Measurements from ENCODE around the gene OXTR.
"Not testable (repeated sequence)": the region's sequence is repeated elsewhere in the genome, so short reads cannot be mapped to it uniquely, and the experiment has no call there.

Gene OXTR

GRCh38 chr3:8739757-8740504 lies 29.5 kb downstream of the OXTR start:
- DNase-seq, result no peak

- DNase-seq, result no peak
These were observed 30.8 kb downstream of the OXTR start for GRCh38 chr3:8738639-8739038.

GRCh38 chr3:8737823-8738222 lies 31.6 kb downstream of the OXTR start:
- DNase-seq, result no peak

GRCh38 chr3:8737301-8737700 lies 32.1 kb downstream of the OXTR start:
- no peak for DNase-seq

GRCh38 chr3:8736436-8736835 lies 33.0 kb downstream of the OXTR start:
- no peak for DNase-seq

GRCh38 chr3:8734908-8735307 lies 34.5 kb downstream of the OXTR start:
- DNase-seq, result no peak

GRCh38 chr3:8734137-8734878 lies 35.1 kb downstream of the OXTR start:
- DNase-seq, result no peak

- no peak for DNase-seq
These were observed 35.9 kb downstream of the OXTR start, which contains the start of gene CAV3 for GRCh38 chr3:8733332-8734094. Gene CAV3, plus strand, starts transcription at chr3:8733802. Its CDS starts 75 bp downstream, at chr3:8733877.

GRCh38 chr3:8732413-8732812 lies 37.0 kb downstream of the OXTR start:
- no peak for DNase-seq

- DNase-seq, result no peak
These were observed 38.8 kb downstream of the OXTR start for GRCh38 chr3:8730656-8731055.

- no peak for DNase-seq
These were observed 39.9 kb downstream of the OXTR start for GRCh38 chr3:8729479-8729878.

- no peak for DNase-seq
These were observed 41.6 kb downstream of the OXTR start for GRCh38 chr3:8727605-8728512.

- DNase-seq, result no peak
These were observed 45.2 kb downstream of the OXTR start for GRCh38 chr3:8724108-8724752.

- no peak for DNase-seq
These were observed 45.8 kb downstream of the OXTR start for GRCh38 chr3:8723612-8724011.

- DNase-seq, result no peak
These were observed 46.6 kb downstream of the OXTR start for GRCh38 chr3:8722808-8723207.

GRCh38 chr3:8715757-8716156 lies 53.7 kb downstream of the OXTR start:
- DNase-seq, result not testable (repeated sequence)

GRCh38 chr3:8713901-8714759 lies 55.3 kb downstream of the OXTR start:
- DNase-seq, result no peak

GRCh38 chr3:8712908-8713255 lies 56.5 kb downstream of the OXTR start:
- no peak for DNase-seq

- DNase-seq, result no peak
These were observed 57.1 kb downstream of the OXTR start for GRCh38 chr3:8712045-8712907.

All from NCI-H510A (cell line).